ENCODE data around the gene ALG9.

GRCh38 chr11:111801135-111801534, 70.2 kb downstream of the ALG9 start:
- TF ChIP-seq CHD4 (IDR thresholded peaks at IDR 0.05; ENCODE audit: borderline replicate concordance): no peak
- no peak for TF ChIP-seq CTCF (IDR thresholded peaks at IDR 0.05)
- TF ChIP-seq RFX5 (IDR thresholded peaks at IDR 0.05): no peak
